GM23248 (cell line): ENCODE results near the gene PSD4. TPM values are rescaled to one million over a fixed set of nuclear protein-coding genes. Genes with fewer than 3 reads are reported as not detected.
"Not testable (repeated sequence)": the region's sequence is repeated elsewhere in the genome, so short reads cannot be mapped to it uniquely, and the experiment has no call there.

Experiments used
- DNase-seq: peaks from one replicate; pipeline ENCODE4 v3.0.0-alpha.2; 2015
- H2AFZ ChIP-seq: fragments of 200-600 bp; sonication (generic); 2 replicates; pipeline ENCODE4 v1.6.1; 2016; ENCODE audit warnings: antibody characterized with exemption
- H3F3A ChIP-seq: fragments of 200-600 bp; sonication (generic); 2 replicates; pipeline ENCODE4 v1.6.1; 2016; ENCODE audit warnings: mild to moderate bottlenecking, antibody characterized with exemption, mixed run types; ENCODE audit not compliant: insufficient read depth
- H3K27ac ChIP-seq: fragments of 200-600 bp; sonication (generic); 2 replicates; pipeline ENCODE4 v1.5.1; 2016; ENCODE audit warnings: mild to moderate bottlenecking
- H3K27me3 ChIP-seq: fragments of 200-600 bp; sonication (generic); replicated peaks from 2 replicates; pipeline ENCODE4 v1.6.1; 2016; ENCODE audit warnings: mild to moderate bottlenecking; ENCODE audit not compliant: insufficient read depth
- H3K36me3 ChIP-seq: fragments of 200-600 bp; sonication (generic); 2 replicates; pipeline ENCODE4 v1.6.1; 2016; ENCODE audit warnings: low read depth, mild to moderate bottlenecking
- H3K4me1 ChIP-seq: fragments of 200-600 bp; sonication (generic); 2 replicates; pipeline ENCODE4 v1.6.1; 2016; ENCODE audit warnings: mild to moderate bottlenecking; ENCODE audit not compliant: insufficient read depth
- H3K4me2 ChIP-seq: fragments of 200-600 bp; sonication (generic); one replicate; pipeline ENCODE4 v1.6.1; 2016; ENCODE audit warnings: mild to moderate bottlenecking; ENCODE audit not compliant: unreplicated experiment
- H3K4me3 ChIP-seq: fragments of 200-600 bp; sonication (generic); 2 replicates; pipeline ENCODE4 v1.5.1; 2016; ENCODE audit warnings: mild to moderate bottlenecking
- H3K79me2 ChIP-seq: fragments of 200-600 bp; sonication (generic); 2 replicates; pipeline ENCODE4 v1.6.1; 2016; ENCODE audit warnings: mild to moderate bottlenecking; ENCODE audit not compliant: insufficient read depth
- H3K9ac ChIP-seq: fragments of 200-600 bp; sonication (generic); 2 replicates; pipeline ENCODE4 v1.6.1; 2016; ENCODE audit warnings: mild to moderate bottlenecking
- H3K9me2 ChIP-seq: fragments of 200-600 bp; sonication (generic); 2 replicates; pipeline ENCODE4 v1.6.1; 2016; ENCODE audit warnings: mixed run types, mild to moderate bottlenecking, moderate library complexity; ENCODE audit not compliant: insufficient read depth
- H3K9me3 ChIP-seq: fragments of 200-600 bp; sonication (generic); one replicate; pipeline ENCODE4 v1.6.1; 2017; ENCODE audit warnings: low read depth
- H4K20me1 ChIP-seq: fragments of 200-600 bp; sonication (generic); 2 replicates; pipeline ENCODE4 v1.6.0; 2016; ENCODE audit not compliant: insufficient read depth
- EZH2 ChIP-seq: fragments of 200-600 bp; sonication (generic); IDR thresholded peaks from 2 replicates; pipeline ENCODE4 v1.6.1; 2018; ENCODE audit warnings: antibody characterized with exemption, mild to moderate bottlenecking; ENCODE audit not compliant: insufficient read depth, poor library complexity, severe bottlenecking
- EZH2phosphoT487 ChIP-seq: fragments of 200-600 bp; sonication (generic); IDR thresholded peaks from 2 replicates; pipeline ENCODE4 v1.6.1; 2018; ENCODE audit warnings: antibody characterized with exemption, moderate library complexity, mild to moderate bottlenecking, low read depth; ENCODE audit not compliant: insufficient read depth
- WGBS, 2 experiments: methylation state at CpG; one replicate each; pipeline ENCODE4 v1.1.6; 2015 to 2017; ENCODE audit warnings: low lambda C conversion rate in 2 of 2, low coverage in 1 of 2; ENCODE audit errors: missing lambda C conversion rate in 2 of 2; 5-methylcytosine and 5-hydroxymethylcytosine counted together
- in situ Hi-C: fragments of 300-500 bp; cut with MboI; formaldehyde crosslinking; loops from 2 replicates; pipeline ENCODE4 v1.15.0; 2020
- polyA plus RNA-seq: library from polyadenylated mRNA; unstranded; fragments of >200 nt; fragmentation: Nextera tagmentation; extraction: Ambion mirVana; gene quantifications from 2 replicates; pipeline ENCODE4 v1.2.1, GENCODE V29; 2016
- total RNA-seq: library from RNA; depleted of rRNA; stranded (reverse); fragments of >200 nt; shearing (Covaris generic); gene quantifications from 2 replicates; pipeline ENCODE4 v1.2.3, GENCODE V29; 2014

PSD4 gene
- total and polyA plus RNA-seq, 2 experiments from 2014 or later: 1.1 to 6.1 TPM

DNA sequence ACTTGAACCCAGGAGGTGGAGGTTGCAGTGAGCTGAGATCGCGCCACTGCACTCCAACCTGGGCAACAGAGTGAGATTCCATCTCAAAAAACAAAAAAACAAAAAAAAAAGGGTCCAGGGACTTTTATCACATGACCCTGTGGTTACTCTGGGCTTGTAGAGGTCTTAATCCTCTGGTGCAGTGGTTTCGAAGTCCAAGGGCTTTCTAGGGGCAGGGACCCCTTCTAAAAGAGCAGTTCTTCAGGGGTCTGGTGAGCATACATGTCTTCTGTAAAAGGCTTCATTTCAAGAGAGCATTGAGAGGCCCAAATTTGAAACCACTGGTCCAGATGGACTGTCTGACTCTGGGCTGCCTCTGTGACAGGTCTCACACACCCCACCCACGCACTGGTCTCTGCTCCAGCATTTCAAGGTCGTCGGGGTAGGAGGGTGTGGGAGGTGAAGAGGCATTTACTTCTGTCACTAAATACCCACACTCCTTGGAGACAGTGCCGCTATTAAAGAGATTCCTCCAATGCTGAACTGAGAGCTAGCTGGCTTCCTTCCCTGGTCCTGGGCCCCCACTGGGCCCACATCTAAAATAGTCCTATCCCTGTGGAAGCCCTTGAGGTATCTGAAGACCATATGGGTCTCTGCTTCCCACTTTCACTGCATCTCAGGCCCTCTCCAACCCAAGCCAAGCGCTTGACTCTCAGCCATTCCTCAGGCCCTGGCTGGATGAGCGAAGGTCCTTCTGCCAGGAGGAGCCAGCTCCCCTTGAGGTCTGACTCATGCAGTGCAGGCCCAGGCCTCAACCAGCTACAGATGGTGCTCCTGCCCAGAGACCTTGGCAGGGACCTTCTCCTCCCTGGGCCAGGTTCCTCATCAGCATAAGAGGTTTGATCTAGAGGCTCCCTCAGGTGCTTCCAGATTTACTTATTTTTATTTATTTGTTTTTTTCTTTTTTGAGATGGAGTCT, 60.1 kb downstream of the PSD4 start:
- peaks cover 24% of the 10 kb centered on the region for H3K4me1 ChIP-seq
- no peaks in the 10 kb centered on the region for H3K9me2 ChIP-seq
- H3K9me3 ChIP-seq: no peaks in the 10 kb centered on the region
- 83 to 89% methylated on average over 9 of the region's 9 CpGs for WGBS, 2 experiments
- no peak overlapping the region for H3K9ac ChIP-seq
- peak overlapping the region; percentile 84 for H3K4me2 ChIP-seq
- DNase-seq: peak; percentile 77
- no peaks in the 10 kb centered on the region for H4K20me1 ChIP-seq
- H3K79me2 ChIP-seq: peaks cover 33% of the 10 kb centered on the region
- H3F3A ChIP-seq: peaks cover 8% of the 10 kb centered on the region
- TF ChIP-seq EZH2: no peak
- no peak for TF ChIP-seq EZH2phosphoT487
- in situ Hi-C loops: no loop called here
- no peaks in the 10 kb centered on the region for H3K36me3 ChIP-seq
- no peak overlapping the region for H2AFZ ChIP-seq
- no peak overlapping the region for H3K4me3 ChIP-seq
- H3K27ac ChIP-seq: peak overlapping the region; percentile 67; the same call in 1 of the 2 replicates
- H3K27me3 ChIP-seq: no peaks in the 10 kb centered on the region

DNA sequence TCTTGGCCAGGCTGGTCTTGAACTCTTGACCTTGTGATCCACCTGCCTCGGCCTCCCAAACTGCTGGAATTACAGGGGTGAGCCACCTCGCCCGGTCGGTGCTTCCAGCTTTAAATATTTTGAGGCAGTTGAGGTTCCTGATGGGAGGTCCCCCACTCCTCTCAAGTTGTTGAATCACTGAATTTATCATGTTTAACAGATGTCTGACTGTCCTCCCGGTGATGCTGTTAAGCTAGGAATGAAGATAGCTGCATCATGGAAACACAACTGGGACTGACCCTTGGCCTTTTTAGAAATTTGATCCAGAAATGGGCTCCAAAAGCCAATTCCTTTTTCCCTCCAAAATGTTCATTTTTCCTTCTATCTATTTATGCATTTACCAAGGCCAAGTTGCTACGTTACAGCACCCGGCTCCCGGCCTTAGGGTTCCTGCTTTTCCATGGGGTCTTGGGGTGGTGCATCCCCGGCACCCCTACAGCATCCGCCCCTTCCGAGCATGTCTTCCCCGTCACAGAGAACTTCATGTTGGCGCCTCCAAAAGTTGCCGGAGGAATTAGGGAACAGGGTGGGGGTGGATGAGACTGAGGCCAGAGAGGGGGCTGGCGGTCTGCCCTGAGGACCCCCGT, 61.1 kb downstream of the PSD4 start:
- H3K36me3 ChIP-seq: no peaks in the 10 kb centered on the region
- H3F3A ChIP-seq: peaks cover 17% of the 10 kb centered on the region
- DNase-seq: peak; percentile 53
- H3K79me2 ChIP-seq: peaks cover 35% of the 10 kb centered on the region
- in situ Hi-C loops: no loop called here
- H3K4me1 ChIP-seq: peaks cover 34% of the 10 kb centered on the region
- no peaks in the 10 kb centered on the region for H4K20me1 ChIP-seq
- 50 to 60% methylated on average over 12 to 16 of the region's 16 CpGs for WGBS, 2 experiments
- peak overlapping the region; percentile 72 for H2AFZ ChIP-seq
- H3K27me3 ChIP-seq: no peaks in the 10 kb centered on the region
- H3K9me3 ChIP-seq: no peaks in the 10 kb centered on the region
- H3K9me2 ChIP-seq: no peaks in the 10 kb centered on the region
- H3K27ac ChIP-seq: peak overlapping the region; percentile 67
- H3K4me2 ChIP-seq: peak overlapping the region; percentile 84
- H3K9ac ChIP-seq: peak overlapping the region; percentile 84
- no peak for TF ChIP-seq EZH2phosphoT487
- TF ChIP-seq EZH2: no peak
- H3K4me3 ChIP-seq: peak overlapping the region; percentile 73

DNA sequence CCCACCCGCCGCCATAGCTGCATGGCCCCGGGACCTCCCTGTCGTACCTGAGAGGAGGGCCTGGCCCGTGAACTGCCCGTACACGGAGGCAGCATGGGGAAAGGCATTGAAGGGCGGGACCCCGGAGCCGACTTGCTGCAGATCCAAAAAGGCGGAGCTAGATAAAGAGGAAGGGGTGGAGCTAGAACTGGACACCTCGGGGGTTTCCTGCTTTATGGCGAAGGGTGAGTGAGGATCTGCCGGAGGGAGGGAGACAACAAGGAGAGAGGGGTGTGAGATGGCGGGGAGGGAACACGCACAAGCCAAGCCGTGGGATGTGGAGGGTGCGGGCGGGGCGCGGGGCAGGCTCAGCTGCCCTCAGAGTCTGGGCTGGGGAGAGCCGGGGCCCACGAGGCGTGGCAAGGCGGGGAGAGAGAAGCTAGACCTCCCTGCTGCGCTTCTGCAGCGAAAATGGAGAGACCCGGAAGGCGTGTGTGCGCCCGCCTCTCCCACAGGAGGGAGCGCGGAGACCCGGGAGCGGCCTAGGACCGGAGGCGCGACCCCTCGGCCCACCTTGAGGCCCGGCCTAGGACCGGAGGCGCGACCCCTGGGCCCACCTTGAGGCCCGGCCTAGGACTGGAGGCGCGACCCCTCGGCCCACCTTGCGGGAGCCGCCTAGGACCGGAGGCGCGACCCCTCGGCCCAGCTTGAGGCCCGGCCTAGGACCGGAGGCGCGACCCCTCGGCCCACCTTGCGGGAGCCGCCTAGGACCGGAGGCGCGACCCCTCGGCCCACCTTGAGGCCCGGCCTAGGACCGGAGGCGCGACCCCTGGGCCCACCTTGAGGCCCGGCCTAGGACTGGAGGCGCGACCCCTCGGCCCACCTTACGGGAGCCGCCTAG, 61.8 kb downstream of the PSD4 start:
- Histone ChIP-seq H3K79me2 (peaks cover 35% of the 10 kb centered on the region), H3K4me3 (peak overlapping the region; percentile 73), H2AFZ (peak overlapping the region; percentile 72), H3K9ac (peak overlapping the region; percentile 84), H3F3A (peaks cover 25% of the 10 kb centered on the region), H3K4me2 (peak overlapping the region; percentile 84), H3K27ac (peak overlapping the region; percentile 67), H3K4me1 (peaks cover 41% of the 10 kb centered on the region)
- H3K9me3 ChIP-seq, H3K36me3 ChIP-seq, H3K9me2 ChIP-seq, in situ Hi-C loops, H3K27me3 ChIP-seq, H4K20me1 ChIP-seq: not testable (repeated sequence)
- peak; percentile 88 for DNase-seq
- WGBS, 2 experiments: 57 to 58% methylated on average over 15 to 63 of the region's 74 CpGs
